ENCODE measurements around the gene ASMTL.

The ASMTL gene

DNA sequence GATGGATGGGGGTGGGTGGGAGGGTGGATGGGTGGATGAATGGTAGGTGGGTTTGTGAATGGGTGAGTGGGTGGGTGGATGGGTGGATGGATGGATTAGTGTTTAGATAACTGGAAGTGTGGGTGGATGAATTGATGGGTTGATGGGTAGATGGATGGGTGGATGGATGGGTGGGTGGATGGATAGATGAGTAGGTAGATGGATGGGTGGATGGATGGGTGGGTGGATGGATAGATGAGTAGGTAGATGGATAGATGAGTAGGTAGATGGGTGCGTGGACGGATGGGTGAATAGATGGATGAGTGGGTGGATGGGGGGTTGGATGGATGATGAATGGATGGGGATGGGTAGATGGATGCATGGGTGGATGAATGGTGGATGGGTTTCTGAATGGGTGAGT, 20.3 kb upstream of the ASMTL start:
- TF ChIP-seq, protein P1, sequence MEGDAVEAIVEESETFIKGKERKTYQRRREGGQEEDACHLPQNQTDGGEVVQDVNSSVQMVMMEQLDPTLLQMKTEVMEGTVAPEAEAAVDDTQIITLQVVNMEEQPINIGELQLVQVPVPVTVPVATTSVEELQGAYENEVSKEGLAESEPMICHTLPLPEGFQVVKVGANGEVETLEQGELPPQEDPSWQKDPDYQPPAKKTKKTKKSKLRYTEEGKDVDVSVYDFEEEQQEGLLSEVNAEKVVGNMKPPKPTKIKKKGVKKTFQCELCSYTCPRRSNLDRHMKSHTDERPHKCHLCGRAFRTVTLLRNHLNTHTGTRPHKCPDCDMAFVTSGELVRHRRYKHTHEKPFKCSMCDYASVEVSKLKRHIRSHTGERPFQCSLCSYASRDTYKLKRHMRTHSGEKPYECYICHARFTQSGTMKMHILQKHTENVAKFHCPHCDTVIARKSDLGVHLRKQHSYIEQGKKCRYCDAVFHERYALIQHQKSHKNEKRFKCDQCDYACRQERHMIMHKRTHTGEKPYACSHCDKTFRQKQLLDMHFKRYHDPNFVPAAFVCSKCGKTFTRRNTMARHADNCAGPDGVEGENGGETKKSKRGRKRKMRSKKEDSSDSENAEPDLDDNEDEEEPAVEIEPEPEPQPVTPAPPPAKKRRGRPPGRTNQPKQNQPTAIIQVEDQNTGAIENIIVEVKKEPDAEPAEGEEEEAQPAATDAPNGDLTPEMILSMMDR (IDR thresholded peaks at IDR 0.05; ENCODE audit: low read depth, low read length, missing control alignments) = no peak
- no peak for DNase-seq
- no peak overlapping the region for H3K27ac ChIP-seq
- in situ Hi-C loops (cut with HindIII; ENCODE audit: low pct_ligation_motif_present, low sequenced_read_pairs) = no loop called here
- H3K4me3 ChIP-seq (ENCODE audit: low read depth, low read length) = no peak overlapping the region
- H3K27me3 ChIP-seq (replicated peaks) = peaks cover 5% of the 10 kb centered on the region
- no peaks in the 10 kb centered on the region for H3K36me3 ChIP-seq (replicated peaks)

DNA sequence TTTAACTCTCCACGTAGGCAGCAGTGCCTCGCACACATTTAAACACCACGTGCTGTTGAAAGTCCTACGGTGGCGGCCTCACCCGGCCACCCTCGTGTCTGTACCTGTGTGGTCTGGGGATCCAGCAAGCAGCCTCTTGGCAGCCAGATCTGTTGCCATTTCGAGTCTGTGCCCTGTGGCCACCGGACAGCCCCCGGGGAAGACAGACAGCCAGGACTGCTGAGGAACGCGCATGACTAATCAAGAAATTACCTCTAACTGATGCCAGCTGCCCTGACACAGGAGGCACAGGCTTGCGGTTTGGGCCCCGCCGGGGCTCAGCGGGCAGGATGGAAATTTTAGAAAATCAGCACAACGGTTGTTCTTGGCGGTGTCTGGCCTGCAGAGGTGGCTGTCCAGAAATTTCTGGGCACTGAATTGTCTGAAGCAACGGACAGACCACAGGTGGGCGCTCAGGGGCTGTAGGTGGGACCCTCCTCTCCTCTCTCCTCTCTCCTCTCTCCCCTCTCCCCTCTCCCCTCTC, 15.6 kb upstream of the ASMTL start:
- no peak for DNase-seq
- Histone ChIP-seq H3K27me3 (replicated peaks) (peaks cover 35% of the 10 kb centered on the region), H3K27ac (no peak overlapping the region), H3K4me3 (ENCODE audit: low read depth, low read length) (no peak overlapping the region), H3K36me3 (replicated peaks) (no peaks in the 10 kb centered on the region)
- TF ChIP-seq, protein P1 (IDR thresholded peaks at IDR 0.05; ENCODE audit: low read depth, low read length, missing control alignments) = no peak
- in situ Hi-C loops (cut with HindIII; ENCODE audit: low pct_ligation_motif_present, low sequenced_read_pairs) = no loop called here

DNA sequence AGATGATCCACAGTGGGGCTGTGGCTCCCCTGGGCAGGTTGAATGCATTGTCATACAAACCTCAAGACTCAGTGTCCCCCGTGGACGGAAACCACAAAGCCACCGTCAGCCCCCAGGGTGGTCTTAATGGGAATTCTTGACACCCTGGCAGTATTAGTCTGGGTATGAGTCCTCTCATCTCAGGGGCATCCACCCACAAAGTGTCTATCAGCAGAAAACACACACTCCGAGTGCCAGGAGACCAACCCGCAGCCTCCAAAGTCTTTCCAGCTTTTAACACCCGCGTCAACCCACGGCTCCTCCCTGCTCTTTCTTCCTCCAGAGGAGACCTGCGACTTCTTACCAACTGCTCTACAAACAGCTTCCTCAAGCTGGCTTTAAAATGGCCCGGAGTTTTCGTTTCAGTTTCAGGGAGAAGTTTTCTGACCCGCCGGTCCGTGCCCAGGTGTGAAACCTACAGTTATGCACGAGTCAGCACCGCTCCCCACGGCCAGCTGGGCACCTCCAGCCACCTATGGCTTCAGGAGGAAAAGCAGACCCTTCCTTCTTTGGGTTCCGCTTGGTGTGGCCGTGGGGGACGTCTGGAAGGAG, 14.4 kb upstream of the ASMTL start:
- TF ChIP-seq, protein P1 (IDR thresholded peaks at IDR 0.05; ENCODE audit: low read depth, low read length, missing control alignments) = no peak
- in situ Hi-C loops (cut with HindIII; ENCODE audit: low pct_ligation_motif_present, low sequenced_read_pairs) = no loop called here
- no peak overlapping the region for H3K27ac ChIP-seq
- no peak overlapping the region for H3K4me3 ChIP-seq (ENCODE audit: low read depth, low read length)
- H3K36me3 ChIP-seq (replicated peaks) = no peaks in the 10 kb centered on the region
- H3K27me3 ChIP-seq (replicated peaks) = peaks cover 35% of the 10 kb centered on the region
- no peak for DNase-seq

DNA sequence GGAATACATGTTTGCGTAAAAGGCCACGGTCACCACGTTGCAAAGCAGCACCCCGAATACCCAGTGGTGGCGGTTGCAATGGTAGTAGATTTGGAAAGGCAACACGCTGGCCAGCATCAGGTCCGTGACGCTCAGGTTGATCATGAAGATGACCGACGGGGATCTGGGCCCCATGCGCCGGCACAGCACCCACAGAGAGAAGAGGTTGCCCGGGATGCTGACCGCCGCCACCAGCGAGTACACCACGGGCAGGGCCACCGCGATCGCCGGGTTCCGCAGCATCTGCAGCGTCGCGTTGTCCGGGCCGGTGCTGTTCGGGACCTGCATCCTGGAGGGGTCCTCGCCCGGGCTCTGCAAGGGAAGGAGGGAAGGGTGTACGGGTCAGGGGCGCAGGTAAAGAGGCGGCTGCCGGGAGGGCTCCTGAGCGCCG, 13.5 kb upstream of the ASMTL start:
- H3K36me3 ChIP-seq (replicated peaks) = no peaks in the 10 kb centered on the region
- TF ChIP-seq, protein P1 (IDR thresholded peaks at IDR 0.05; ENCODE audit: low read depth, low read length, missing control alignments) = no peak
- no peak overlapping the region for H3K4me3 ChIP-seq (ENCODE audit: low read depth, low read length)
- no peak overlapping the region for H3K27ac ChIP-seq
- no peak for DNase-seq
- H3K27me3 ChIP-seq (replicated peaks) = peaks cover 35% of the 10 kb centered on the region
- in situ Hi-C loops (cut with HindIII; ENCODE audit: low pct_ligation_motif_present, low sequenced_read_pairs) = no loop called here

DNA sequence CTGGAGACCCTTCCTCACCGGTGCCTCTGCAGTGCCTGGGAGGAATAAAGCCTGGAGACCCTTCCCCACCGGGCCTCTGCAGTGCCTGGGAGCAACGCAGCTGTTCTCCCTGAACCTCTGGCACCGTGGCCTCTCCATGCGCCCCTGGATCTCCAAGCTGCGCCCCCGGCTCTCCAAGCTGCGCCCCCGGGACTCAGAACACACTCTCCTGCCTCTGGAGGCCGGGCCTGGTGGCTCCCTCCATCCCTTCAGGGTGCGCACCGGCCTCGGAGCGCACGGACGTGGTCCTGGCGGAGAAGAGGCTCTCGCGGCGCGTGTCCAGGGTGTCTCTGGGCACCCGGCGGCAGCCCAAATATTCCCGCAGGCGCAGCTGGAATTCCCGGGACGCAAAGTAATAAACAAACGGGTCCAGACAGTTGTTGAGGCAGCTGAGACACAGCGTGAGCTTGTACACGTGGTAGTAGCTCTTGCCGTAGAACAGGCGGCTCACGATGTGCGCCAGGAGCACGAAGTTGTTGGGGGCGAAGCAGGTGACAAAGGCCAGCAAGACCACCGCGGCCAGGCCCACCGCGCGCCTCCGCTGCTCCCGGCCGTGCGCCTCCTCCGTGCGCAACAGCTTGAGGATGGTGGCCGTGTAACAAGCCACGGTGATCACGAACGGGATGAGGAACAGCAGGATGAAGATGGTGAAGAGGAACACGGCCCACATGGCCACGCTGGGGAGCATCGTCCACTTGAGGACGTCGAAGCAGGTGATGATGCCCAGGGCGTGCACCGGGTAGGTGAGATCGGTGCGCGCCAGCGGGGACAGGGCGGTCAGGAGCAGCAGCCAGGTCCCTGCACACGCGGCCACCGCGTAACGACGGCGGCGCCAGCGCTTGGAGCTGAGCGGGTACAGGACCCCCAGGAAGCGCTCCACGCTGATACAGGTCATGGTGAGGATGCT, 12.8 kb upstream of the ASMTL start:
- Histone ChIP-seq H3K27me3 (replicated peaks) (peaks cover 35% of the 10 kb centered on the region), H3K4me3 (ENCODE audit: low read depth, low read length) (no peak overlapping the region), H3K36me3 (replicated peaks) (no peaks in the 10 kb centered on the region), H3K27ac (no peak overlapping the region)
- in situ Hi-C loops (cut with HindIII; ENCODE audit: low pct_ligation_motif_present, low sequenced_read_pairs) = no loop called here
- no peak for DNase-seq
- TF ChIP-seq, protein P1 (IDR thresholded peaks at IDR 0.05; ENCODE audit: low read depth, low read length, missing control alignments) = no peak

Measured in brain microvascular endothelial cell (primary cell).